Stimulated activated effector memory CD8-positive, alpha-beta T cell treated with anti-CD3 and anti-CD28 coated beads, Interleukin-12 subunit alpha, Interleukin-12 subunit beta, amount 100 ng/mL, for 72 hours (primary cell): ENCODE results near the gene WT1.
A peak's percentile ranks its signal among the peaks of the same experiment; 100 is the strongest.
"Not testable (repeated sequence)": the region's sequence is repeated elsewhere in the genome, so short reads cannot be mapped to it uniquely, and the experiment has no call there.

Experiments
- ATAC-seq: fragments of 150-1000 bp; cut with Tn5 transposase; 2 replicates; pipeline ENCODE4 v1.10.0; 2021
- DNase-seq, 2 donors: peaks; one replicate each; pipeline ENCODE4 v3.0.0; 2021 to 2022; ENCODE audit warnings: low spot score in 2 of 2
- H3K27ac Mint-ChIP-seq: one replicate; pipeline ENCODE4 v1.8.0; 2022; ENCODE audit warnings: mild to moderate bottlenecking, mixed read lengths
- H3K36me3 Mint-ChIP-seq: one replicate; pipeline ENCODE4 v1.8.0; 2022; ENCODE audit warnings: mild to moderate bottlenecking, mixed read lengths
- H3K4me1 Mint-ChIP-seq: one replicate; pipeline ENCODE4 v1.8.0; 2022; ENCODE audit warnings: mixed read lengths
- H3K4me3 Mint-ChIP-seq: one replicate; pipeline ENCODE4 v1.8.0; 2022; ENCODE audit warnings: mild to moderate bottlenecking, mixed read lengths
- H3K9me3 Mint-ChIP-seq: one replicate; pipeline ENCODE4 v1.8.0; 2022; ENCODE audit warnings: mixed read lengths

The WT1 gene

GRCh38 chr11:32435511-32435941 is at the start of gene WT1:
WT1 (minus strand) TSS chr11:32435539.
- ATAC-seq, result no peak
- no peaks in the 10 kb centered on the region for H3K36me3 Mint-ChIP-seq
- H3K4me1 Mint-ChIP-seq, result peaks cover 41% of the 10 kb centered on the region
- no peak for DNase-seq
- H3K27ac Mint-ChIP-seq, result no peak within 1 kb of the TSS
- no peaks in the 10 kb centered on the region for H3K9me3 Mint-ChIP-seq
- peak within 1 kb of the TSS; percentile 37 for H3K4me3 Mint-ChIP-seq

DNA sequence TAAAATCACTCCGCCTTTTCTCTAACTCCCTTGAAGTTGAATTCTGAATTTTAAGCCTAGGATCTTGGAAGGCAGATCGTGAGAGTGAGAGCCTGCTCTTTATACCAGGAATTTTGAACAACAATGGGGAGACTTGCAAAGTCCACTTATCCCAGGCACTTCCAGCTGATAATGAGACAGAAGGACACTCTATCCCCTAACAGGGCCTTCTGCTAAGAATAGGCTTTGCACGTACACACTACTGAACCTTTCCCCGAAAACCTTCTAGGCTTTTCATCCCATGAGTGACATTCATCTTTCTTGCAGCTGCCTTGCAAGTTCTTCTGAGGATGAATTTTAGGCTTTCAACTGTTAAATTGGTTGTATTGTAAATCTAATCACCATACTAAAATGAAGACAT is 44.0 kb upstream of the WT1 start:
- Mint-ChIP-seq H3K36me3 (no peaks in the 10 kb centered on the region), H3K4me3 (no peak overlapping the region), H3K9me3 (no peaks in the 10 kb centered on the region), H3K27ac (no peak overlapping the region), H3K4me1 (no peaks in the 10 kb centered on the region)
- ATAC-seq (no peak), DNase-seq (no peak)

GRCh38 chr11:32478277-32478731 is 43.0 kb upstream of the WT1 start:
- no peak for DNase-seq
- H3K36me3 Mint-ChIP-seq, result no peaks in the 10 kb centered on the region
- H3K27ac Mint-ChIP-seq, result no peak overlapping the region
- no peaks in the 10 kb centered on the region for H3K9me3 Mint-ChIP-seq
- H3K4me3 Mint-ChIP-seq, result no peak overlapping the region
- no peaks in the 10 kb centered on the region for H3K4me1 Mint-ChIP-seq
- no peak for ATAC-seq

- Mint-ChIP-seq H3K27ac (no peak overlapping the region), H3K4me3 (no peak overlapping the region), H3K9me3 (no peaks in the 10 kb centered on the region), H3K36me3 (no peaks in the 10 kb centered on the region), H3K4me1 (no peaks in the 10 kb centered on the region)
- DNase-seq, result no peak
- ATAC-seq, result no peak
These were observed 38.1 kb upstream of the WT1 start for GRCh38 chr11:32473282-32473909.

DNA sequence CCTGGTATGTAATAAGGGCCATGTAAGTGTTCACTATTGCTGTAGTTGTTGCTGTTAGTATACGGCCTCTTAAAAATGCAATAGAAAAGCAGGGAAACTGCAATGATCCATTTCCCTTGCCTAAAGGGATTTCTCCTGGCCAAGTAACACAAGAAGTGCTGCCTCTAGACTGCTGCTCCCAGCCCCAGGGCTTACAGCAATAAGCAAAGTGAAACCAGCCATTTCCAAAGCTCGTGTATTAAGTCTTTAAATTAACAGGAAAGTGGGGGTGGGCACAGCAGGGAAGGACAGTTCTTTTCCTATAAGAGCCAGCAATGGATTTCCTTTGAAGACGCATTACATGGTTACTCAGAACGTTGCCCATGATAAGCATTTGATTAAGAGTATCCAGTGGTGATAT is 36.9 kb upstream of the WT1 start:
- H3K27ac Mint-ChIP-seq, result no peak overlapping the region
- no peak for DNase-seq

GRCh38 chr11:32471544-32471943 is 36.2 kb upstream of the WT1 start:
- ATAC-seq, H3K4me1 Mint-ChIP-seq, H3K27ac Mint-ChIP-seq, H3K36me3 Mint-ChIP-seq, H3K4me3 Mint-ChIP-seq, H3K9me3 Mint-ChIP-seq, DNase-seq: not testable (repeated sequence)

More for the DNA sequence above, 36.9 kb upstream of the WT1 start:
- Mint-ChIP-seq H3K4me3 (no peak overlapping the region), H3K4me1 (no peaks in the 10 kb centered on the region), H3K36me3 (no peaks in the 10 kb centered on the region), H3K9me3 (no peaks in the 10 kb centered on the region)
- no peak for ATAC-seq

DNA sequence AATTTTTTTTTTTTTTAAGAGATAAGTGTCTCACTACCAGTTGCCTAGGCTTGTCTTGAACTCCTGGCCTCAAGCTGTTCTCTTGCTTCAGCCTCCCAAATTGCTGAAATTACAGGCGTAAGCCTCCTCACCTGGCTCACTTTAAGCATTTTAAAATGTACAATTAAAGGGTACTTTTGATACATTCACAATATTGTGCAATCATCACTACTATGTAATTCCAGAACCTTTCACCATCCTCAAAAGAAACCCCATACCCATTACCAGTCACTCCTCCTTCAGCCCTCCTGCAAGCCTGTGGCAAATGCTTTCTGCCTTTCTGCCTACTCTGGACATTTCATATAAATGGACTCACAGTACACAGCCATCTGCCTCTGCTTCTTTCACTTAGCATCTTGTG is 34.5 kb upstream of the WT1 start:
- no peaks in the 10 kb centered on the region for H3K4me1 Mint-ChIP-seq
- H3K36me3 Mint-ChIP-seq, result no peaks in the 10 kb centered on the region
- ATAC-seq (no peak), DNase-seq (no peak)
- H3K9me3 Mint-ChIP-seq, result no peaks in the 10 kb centered on the region
- H3K4me3 Mint-ChIP-seq, result no peak overlapping the region
- H3K27ac Mint-ChIP-seq, result no peak overlapping the region

DNA sequence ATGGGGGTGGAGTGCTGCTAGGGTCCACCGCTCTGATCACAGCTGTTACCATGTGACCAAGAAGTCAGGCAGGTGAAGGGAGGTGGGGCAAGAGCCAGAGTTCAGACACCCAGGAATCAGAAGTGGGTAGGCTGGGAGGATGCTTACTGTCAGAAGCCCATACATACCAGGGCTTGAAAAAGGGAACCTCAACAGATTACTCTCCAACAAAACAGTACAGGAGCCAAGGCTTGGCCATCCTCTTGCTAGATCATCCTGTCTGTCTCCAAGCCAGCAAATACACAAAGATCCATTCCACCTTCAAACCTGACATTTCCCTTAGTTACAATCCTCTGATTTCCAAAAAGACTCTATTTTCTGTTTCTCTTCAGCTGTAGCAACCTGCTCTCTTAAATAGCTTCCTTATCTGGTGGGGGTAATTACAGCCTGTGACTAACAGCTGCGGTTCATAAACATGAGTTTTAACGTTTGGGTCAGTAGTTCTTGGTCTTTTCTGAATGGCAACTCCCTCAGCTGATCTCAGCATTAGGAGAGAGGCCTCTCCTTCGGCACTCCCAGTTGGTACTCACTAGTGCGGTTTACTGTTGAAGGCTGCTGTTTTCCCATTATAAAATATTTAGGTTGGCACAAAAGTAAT is 31.1 kb upstream of the WT1 start:
- no peaks in the 10 kb centered on the region for H3K9me3 Mint-ChIP-seq
- no peaks in the 10 kb centered on the region for H3K36me3 Mint-ChIP-seq
- H3K27ac Mint-ChIP-seq, result no peak overlapping the region
- no peaks in the 10 kb centered on the region for H3K4me1 Mint-ChIP-seq
- H3K4me3 Mint-ChIP-seq, result no peak overlapping the region
- no peak for DNase-seq
- ATAC-seq, result no peak

DNA sequence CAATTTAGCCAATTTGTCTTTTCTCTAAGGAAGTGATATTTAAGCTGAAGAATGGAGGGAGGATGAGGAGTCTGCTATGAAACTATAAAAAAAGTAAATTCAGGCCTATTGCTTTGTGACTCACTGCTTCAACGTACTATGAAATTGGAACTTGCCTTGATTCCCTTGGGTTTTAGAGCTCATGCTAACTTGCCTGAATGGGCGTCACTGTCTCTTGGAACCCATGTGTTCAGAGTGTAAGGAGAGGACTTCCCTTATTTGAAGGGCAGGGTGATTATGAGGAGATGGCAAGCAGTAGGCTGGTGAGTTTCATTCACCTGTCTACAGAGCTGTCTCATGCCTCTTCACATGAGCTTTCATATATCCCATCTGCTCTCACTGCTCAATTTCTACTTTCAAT is 28.7 kb upstream of the WT1 start:
- no peaks in the 10 kb centered on the region for H3K9me3 Mint-ChIP-seq
- ATAC-seq (no peak), DNase-seq (no peak)
- H3K27ac Mint-ChIP-seq, result no peak overlapping the region
- H3K4me1 Mint-ChIP-seq, result no peaks in the 10 kb centered on the region
- H3K36me3 Mint-ChIP-seq, result no peaks in the 10 kb centered on the region
- H3K4me3 Mint-ChIP-seq, result no peak overlapping the region

DNA sequence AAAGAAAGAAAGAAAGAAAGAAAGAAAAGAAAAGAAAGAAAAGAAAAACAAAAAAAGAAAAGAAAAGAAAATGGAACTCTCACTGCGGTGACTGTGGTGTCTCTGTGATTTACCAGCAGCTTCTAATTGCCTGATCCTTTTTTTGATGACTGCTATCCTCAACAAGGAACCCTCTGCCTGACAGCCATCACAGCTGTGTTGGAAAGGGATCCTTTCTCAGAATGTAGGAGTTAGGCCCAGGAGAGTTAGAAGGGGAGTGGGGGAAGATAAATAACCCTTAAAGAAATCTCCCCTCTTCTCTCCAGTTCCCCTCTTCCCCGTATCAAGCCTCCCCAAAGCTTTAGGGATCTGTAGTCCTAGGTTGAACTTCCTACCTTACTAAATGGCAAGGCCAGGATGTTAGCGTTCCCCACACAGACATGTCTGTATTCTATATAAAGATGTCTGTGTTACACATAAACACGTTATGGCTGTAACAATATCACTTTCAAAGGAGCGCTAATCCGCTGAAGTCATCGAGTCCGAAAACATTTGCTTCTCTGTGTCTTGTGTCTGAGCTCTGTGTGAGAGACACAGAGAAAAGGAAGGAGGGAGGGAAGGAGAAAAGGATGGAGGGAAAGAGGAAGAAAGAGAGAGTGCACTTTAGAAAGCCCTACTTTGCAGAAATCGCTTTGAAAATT is 26.8 kb upstream of the WT1 start:
- H3K27ac Mint-ChIP-seq, result no peak overlapping the region
- ATAC-seq (no peak), DNase-seq (no peak)
- no peak overlapping the region for H3K4me3 Mint-ChIP-seq
- H3K9me3 Mint-ChIP-seq, result no peaks in the 10 kb centered on the region
- no peaks in the 10 kb centered on the region for H3K4me1 Mint-ChIP-seq
- no peaks in the 10 kb centered on the region for H3K36me3 Mint-ChIP-seq

- DNase-seq (no peak), ATAC-seq (no peak)
- Mint-ChIP-seq H3K9me3 (no peaks in the 10 kb centered on the region), H3K36me3 (no peaks in the 10 kb centered on the region), H3K4me3 (no peak overlapping the region), H3K4me1 (no peaks in the 10 kb centered on the region), H3K27ac (no peak overlapping the region)
These were observed 21.5 kb upstream of the WT1 start for GRCh38 chr11:32456864-32457263.

DNA sequence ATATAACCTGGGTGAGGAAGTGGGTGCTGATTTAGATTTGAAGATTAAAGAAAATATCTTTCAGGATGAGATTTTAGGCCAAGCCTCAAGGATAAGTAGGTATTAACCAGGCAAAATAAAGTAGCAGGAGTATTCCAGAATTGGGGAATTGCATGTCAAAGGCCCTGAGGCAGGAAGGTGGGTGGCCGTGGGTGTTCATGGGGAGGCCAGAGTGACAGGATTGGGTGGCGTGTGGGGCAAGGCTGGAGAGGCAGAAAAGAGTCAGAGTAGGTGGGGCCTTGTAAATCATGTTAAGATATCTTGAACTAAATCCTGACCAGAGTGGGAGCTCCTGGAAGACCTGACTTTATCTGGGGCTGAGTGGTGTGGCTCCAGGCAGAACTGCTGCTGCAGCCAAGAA is 19.7 kb upstream of the WT1 start:
- Mint-ChIP-seq H3K4me1 (no peaks in the 10 kb centered on the region), H3K36me3 (no peaks in the 10 kb centered on the region), H3K9me3 (no peaks in the 10 kb centered on the region), H3K27ac (no peak overlapping the region), H3K4me3 (no peak overlapping the region)
- DNase-seq (no peak), ATAC-seq (no peak)

DNA sequence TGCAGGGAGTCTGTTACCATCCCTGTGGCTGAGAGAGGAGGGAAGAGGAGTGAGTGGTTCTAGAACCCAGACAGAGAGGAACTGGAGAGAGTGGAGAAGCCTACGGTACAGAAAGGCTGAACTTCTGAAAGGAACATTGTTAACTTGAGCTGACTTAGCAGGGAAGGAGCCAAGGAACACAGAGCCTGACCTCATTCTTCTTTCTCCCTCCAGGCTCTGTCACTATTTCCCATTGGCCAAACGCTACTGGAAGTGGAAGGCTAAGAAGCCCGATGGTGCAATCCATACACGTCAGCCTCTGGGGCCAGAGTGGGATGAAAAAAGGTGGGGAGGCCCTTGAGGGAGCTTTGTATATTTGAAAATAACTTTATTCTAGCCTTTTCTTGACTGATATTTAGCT is 16.5 kb upstream of the WT1 start:
- H3K9me3 Mint-ChIP-seq, result no peaks in the 10 kb centered on the region
- DNase-seq (no peak), ATAC-seq (peak; percentile 36)
- no peak overlapping the region for H3K27ac Mint-ChIP-seq
- no peak overlapping the region for H3K4me3 Mint-ChIP-seq
- H3K36me3 Mint-ChIP-seq, result no peaks in the 10 kb centered on the region
- H3K4me1 Mint-ChIP-seq, result no peaks in the 10 kb centered on the region

GRCh38 chr11:32450372-32450771 is 15.0 kb upstream of the WT1 start:
- Mint-ChIP-seq H3K4me3 (no peak overlapping the region), H3K9me3 (no peaks in the 10 kb centered on the region), H3K4me1 (no peaks in the 10 kb centered on the region), H3K27ac (no peak overlapping the region), H3K36me3 (no peaks in the 10 kb centered on the region)
- ATAC-seq (no peak), DNase-seq (no peak)

DNA sequence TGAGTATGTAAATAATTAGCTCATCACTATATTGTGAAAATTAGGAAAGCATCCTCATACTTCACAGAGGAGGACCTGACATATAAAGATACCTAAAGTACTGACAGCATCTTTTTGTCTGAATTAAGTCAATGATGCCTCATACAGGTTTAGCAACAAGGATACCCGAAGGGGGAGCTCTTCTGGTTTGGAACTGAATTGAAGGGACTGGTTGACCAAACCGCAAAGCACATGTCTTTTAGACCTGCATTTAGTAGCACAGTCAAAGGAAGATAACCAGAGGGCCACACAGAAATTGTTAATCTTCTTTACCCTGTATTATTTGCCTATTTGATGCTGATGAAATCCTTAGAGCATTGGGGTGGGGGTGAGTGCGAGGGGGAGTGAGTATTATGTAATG is 12.9 kb upstream of the WT1 start:
- no peak for ATAC-seq
- Mint-ChIP-seq H3K9me3 (no peaks in the 10 kb centered on the region), H3K27ac (no peak overlapping the region)

DNA sequence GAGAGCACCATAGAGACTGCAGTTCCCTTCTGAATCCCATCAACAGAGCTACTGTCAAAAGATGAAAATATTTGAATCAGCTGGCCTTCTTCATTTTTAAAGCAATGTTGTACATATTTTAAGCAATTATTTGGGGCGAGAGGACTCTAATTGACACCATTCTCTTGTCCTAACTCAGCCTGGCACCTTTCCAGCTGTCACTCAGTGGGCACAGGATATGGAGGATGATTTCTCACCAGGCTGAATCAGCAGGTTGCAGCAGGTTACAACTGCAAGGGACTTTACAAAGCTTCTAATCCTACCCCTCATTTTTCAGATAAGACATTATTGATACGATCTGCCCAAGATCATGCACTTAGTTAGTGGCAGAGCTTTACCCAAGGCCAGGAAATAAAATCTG is 11.9 kb upstream of the WT1 start:
- Mint-ChIP-seq H3K4me1 (no peaks in the 10 kb centered on the region), H3K36me3 (no peaks in the 10 kb centered on the region), H3K27ac (no peak overlapping the region), H3K9me3 (no peaks in the 10 kb centered on the region), H3K4me3 (no peak overlapping the region)
- ATAC-seq (no peak), DNase-seq (no peak)

More for the DNA sequence above, 12.9 kb upstream of the WT1 start:
- H3K4me3 Mint-ChIP-seq, result no peak overlapping the region
- no peaks in the 10 kb centered on the region for H3K36me3 Mint-ChIP-seq
- H3K4me1 Mint-ChIP-seq, result no peaks in the 10 kb centered on the region
- DNase-seq, result no peak
